Right atrium auricular region (tissue), 2 donors: Measurements from ENCODE around the gene TOP2B. TPM values are rescaled to one million over a fixed set of nuclear protein-coding genes. Genes with fewer than 3 reads are reported as not detected.

Experiments
- DNase-seq: peaks from one replicate; pipeline ENCODE4 v3.0.0-alpha.2; 2019; ENCODE audit warnings: low spot score
- H3K27ac ChIP-seq, 2 donors: fragments of 200-600 bp; sonication (generic); 1 replicate in 1 of 2; 2 replicates in 1 of 2; pipeline ENCODE4 v1.5.1; 2016 to 2019
- H3K27me3 ChIP-seq, 2 donors: fragments of 200-600 bp; sonication (generic); one replicate each; pipeline versions ENCODE4 v1.5.1 to v1.6.0; 2017 to 2019
- H3K36me3 ChIP-seq: fragments of 200-600 bp; sonication (generic); one replicate; pipeline ENCODE4 v1.5.1; 2016
- H3K4me1 ChIP-seq, 2 donors: fragments of 200-600 bp; sonication (generic); one replicate each; pipeline versions ENCODE4 v1.5.1 to v1.6.0; 2017 to 2019
- H3K4me3 ChIP-seq, 2 donors: fragments of 200-600 bp; sonication (generic); 1 replicate in 1 of 2; 2 replicates in 1 of 2; pipeline ENCODE4 v1.5.1; 2017 to 2019; ENCODE audit warnings: mild to moderate bottlenecking in 1 of 2, moderate library complexity in 1 of 2
- H3K9me3 ChIP-seq, 2 donors: fragments of 200-600 bp; sonication (generic); one replicate each; pipeline ENCODE4 v1.5.1; 2019
- total RNA-seq, 2 donors: library from RNA; depleted of rRNA; stranded (reverse); fragments of >200 nt; gene quantifications; one replicate each; pipeline ENCODE4 v1.1.0, GENCODE V29; 2016
- TF ChIP-seq, protein P1 (sequence below), 2 donors: fragments of 200-600 bp; sonication (generic); IDR thresholded peaks; one replicate each; pipeline ENCODE4 v1.5.1; 2019; ENCODE audit warnings: antibody characterized with exemption in 2 of 2

The TOP2B gene
- total RNA-seq, 2 donors from 2014 or later = 67.2 to 91.4 TPM

GRCh38 chr3:25631989-25632388, 32.7 kb downstream of the TOP2B start:
- Histone ChIP-seq H3K9me3 (no peaks in the 10 kb centered on the region), H3K36me3 (peaks cover 75% of the 10 kb centered on the region), H3K4me1 (no peaks in the 10 kb centered on the region), H3K4me3 (no peak overlapping the region), H3K27me3 (no peaks in the 10 kb centered on the region), H3K27ac (no peak overlapping the region)
- TF ChIP-seq, protein P1, sequence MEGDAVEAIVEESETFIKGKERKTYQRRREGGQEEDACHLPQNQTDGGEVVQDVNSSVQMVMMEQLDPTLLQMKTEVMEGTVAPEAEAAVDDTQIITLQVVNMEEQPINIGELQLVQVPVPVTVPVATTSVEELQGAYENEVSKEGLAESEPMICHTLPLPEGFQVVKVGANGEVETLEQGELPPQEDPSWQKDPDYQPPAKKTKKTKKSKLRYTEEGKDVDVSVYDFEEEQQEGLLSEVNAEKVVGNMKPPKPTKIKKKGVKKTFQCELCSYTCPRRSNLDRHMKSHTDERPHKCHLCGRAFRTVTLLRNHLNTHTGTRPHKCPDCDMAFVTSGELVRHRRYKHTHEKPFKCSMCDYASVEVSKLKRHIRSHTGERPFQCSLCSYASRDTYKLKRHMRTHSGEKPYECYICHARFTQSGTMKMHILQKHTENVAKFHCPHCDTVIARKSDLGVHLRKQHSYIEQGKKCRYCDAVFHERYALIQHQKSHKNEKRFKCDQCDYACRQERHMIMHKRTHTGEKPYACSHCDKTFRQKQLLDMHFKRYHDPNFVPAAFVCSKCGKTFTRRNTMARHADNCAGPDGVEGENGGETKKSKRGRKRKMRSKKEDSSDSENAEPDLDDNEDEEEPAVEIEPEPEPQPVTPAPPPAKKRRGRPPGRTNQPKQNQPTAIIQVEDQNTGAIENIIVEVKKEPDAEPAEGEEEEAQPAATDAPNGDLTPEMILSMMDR (IDR thresholded peaks at IDR 0.05) = no peak
- no peak for DNase-seq

- H3K4me3 ChIP-seq = no peak overlapping the region
- DNase-seq = no peak
- TF ChIP-seq, protein P1 (IDR thresholded peaks at IDR 0.05) = no peak
These were observed 43.6 kb downstream of the TOP2B start for GRCh38 chr3:25621087-25621486.

DNA sequence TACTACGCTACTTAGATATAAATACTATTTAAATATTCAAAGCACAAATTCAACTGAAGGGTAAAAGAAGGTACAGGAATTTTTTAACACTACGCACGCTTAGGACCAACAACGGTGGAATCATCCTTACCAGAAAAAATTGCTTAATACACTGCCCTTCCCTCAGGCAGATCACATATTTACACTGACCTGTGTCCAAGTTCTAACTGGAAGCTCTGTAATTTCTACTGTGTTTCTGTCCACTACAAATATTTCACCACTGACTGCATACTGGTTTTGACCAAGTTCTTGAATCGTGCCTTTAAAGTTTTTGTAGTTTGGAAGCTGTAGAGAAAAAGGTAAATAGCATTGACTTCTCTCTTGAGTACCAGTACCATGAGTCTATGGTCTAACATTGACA, 44.2 kb downstream of the TOP2B start:
- no peaks in the 10 kb centered on the region for H3K27me3 ChIP-seq
- no peak overlapping the region for H3K27ac ChIP-seq
- TF ChIP-seq, protein P1 (IDR thresholded peaks at IDR 0.05) = no peak
- no peak overlapping the region for H3K4me3 ChIP-seq
- no peak for DNase-seq
- H3K4me1 ChIP-seq = no peaks in the 10 kb centered on the region
- no peaks in the 10 kb centered on the region for H3K9me3 ChIP-seq
- H3K36me3 ChIP-seq = peaks cover 59% of the 10 kb centered on the region

More at GRCh38 chr3:25621087-25621486, 43.6 kb downstream of the TOP2B start:
- Histone ChIP-seq H3K27ac (no peak overlapping the region), H3K9me3 (no peaks in the 10 kb centered on the region), H3K27me3 (no peaks in the 10 kb centered on the region), H3K4me1 (no peaks in the 10 kb centered on the region), H3K36me3 (peaks cover 55% of the 10 kb centered on the region)

DNA sequence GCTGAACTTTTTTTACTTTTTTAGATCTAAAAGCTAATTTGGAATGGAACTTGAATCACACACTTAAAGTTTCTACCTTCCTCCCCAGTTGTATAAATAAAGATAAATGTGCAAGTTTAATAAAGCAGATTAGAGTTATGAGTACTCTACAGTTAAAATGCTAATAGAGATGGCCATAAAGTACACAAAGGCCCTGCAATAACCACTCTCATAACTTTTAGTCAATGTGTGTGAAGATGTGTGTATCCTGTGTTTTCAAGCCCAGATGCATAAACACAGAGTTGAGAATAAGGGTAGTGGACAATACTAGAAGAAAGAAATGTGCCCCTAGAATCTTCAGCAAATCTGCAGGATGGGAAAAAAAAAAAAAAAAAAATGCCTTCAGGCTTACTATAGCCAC, 45.3 kb downstream of the TOP2B start:
- H3K27me3 ChIP-seq = no peaks in the 10 kb centered on the region
- no peak overlapping the region for H3K4me3 ChIP-seq
- TF ChIP-seq, protein P1 (IDR thresholded peaks at IDR 0.05) = no peak
- no peak for DNase-seq
- no peaks in the 10 kb centered on the region for H3K4me1 ChIP-seq
- H3K9me3 ChIP-seq = no peaks in the 10 kb centered on the region
- peaks cover 59% of the 10 kb centered on the region for H3K36me3 ChIP-seq
- H3K27ac ChIP-seq = no peak overlapping the region

DNA sequence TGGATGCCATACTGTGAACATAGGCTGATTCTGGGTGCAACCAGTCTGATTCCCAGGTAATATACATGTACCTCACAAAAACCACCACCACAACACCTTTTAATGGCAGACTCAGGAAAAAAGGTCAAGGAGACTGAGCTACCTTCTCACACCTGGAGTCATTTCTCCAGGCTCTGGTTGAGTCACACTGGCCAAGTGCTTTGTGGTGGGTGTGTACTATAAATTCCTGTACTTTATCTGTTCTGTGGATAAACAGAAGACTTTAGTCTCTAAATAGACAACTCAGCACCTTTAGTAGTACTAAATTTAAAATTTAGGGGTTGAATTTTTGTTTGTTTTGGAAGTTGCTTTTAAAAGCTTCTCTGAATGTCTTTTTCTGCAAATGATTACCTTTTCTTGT, 46.7 kb downstream of the TOP2B start:
- TF ChIP-seq, protein P1 (IDR thresholded peaks at IDR 0.05) = no peak
- no peaks in the 10 kb centered on the region for H3K9me3 ChIP-seq
- peaks cover 58% of the 10 kb centered on the region for H3K36me3 ChIP-seq
- no peak overlapping the region for H3K4me3 ChIP-seq
- no peaks in the 10 kb centered on the region for H3K4me1 ChIP-seq
- no peak for DNase-seq
- H3K27ac ChIP-seq = no peak overlapping the region
- H3K27me3 ChIP-seq = no peaks in the 10 kb centered on the region

- no peak overlapping the region for H3K27ac ChIP-seq
- DNase-seq = no peak
- TF ChIP-seq, protein P1 (IDR thresholded peaks at IDR 0.05) = no peak
- no peaks in the 10 kb centered on the region for H3K9me3 ChIP-seq
- peaks cover 88% of the 10 kb centered on the region for H3K36me3 ChIP-seq
- no peaks in the 10 kb centered on the region for H3K27me3 ChIP-seq
- no peaks in the 10 kb centered on the region for H3K4me1 ChIP-seq
- no peak overlapping the region for H3K4me3 ChIP-seq
These were observed 53.5 kb downstream of the TOP2B start for GRCh38 chr3:25611193-25611592.
